NCI-H345 (cell line): ENCODE results near the gene CDA.
A peak's percentile ranks its signal among the peaks of the same experiment; 100 is the strongest.

Experiments used
- DNase-seq: peaks from one replicate; lab custom pipeline; 2025; lab: John Stamatoyannopoulos, UW

Gene CDA

GRCh38 chr1:20648946-20649345, 60.0 kb downstream of the CDA start:
- DNase-seq = no peak

DNA sequence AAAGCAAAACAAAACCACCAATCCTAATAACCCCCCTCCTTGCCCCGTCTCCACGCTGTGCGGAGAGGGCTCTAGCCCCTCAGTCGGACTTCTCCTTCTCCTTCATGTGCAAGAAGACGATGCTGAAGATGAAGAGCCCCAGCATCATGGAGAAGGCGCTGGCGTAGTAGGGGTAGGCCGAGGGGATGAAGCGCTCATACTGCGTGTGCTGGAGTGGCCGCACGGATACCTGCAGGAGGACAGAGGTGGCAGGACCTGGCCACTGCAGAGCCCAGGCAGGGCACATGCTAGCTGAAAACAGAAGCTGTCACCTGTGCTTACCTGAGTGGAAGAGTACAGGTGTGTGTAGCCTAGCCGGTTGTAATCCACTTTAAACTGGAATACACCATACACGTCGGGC, 63.4 kb downstream of the CDA start:
- no peak for DNase-seq

DNA sequence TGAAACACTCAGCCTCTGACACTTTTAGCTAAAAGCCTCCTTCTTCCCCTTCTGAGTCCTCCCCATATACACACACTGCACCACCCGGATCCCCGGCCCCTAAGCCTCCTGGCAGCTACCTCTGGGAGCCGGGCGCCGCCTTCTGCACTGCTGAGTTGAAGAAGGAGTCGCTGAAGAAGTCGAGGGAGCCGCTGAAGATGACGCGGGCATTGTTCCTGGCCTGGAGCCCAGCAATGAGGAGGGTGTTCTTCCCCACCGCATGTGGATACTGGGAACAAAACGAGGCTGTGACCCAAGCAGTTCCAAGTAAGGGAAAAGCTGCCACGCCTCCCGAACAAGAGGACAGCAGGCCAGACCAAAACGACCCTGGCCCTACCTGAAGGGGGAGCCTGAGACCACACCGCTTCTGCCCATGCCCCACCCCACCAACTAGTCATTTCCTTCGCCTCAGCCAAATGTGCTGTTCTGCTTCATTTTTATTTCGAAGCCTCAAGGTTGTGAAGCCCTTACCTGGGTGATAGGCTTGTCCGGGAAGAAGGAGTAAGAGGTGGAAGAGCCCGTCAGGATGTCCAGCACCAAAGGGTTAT, 65.3 kb downstream of the CDA start:
- DNase-seq = no peak

DNA sequence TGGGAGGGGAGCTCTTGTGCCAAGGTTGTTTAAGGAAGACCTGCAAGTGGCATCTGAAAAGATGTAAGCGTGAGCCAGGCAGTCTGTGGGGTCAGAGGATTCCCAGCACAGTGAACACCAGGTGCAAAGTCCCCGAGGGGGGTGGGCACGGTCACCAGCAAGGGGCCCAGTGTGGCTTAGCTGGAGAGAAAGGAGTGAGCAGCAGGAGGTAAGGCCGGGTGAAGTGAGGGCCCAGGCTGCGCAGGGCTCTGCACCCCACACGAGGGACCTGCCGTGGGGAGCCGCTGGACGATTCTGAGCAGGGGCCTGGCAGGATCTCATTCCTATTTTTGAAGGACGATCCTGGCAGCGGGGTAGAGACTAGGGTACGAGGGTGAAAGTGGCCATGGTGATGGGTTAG, 68.1 kb downstream of the CDA start:
- DNase-seq = no peak

DNA sequence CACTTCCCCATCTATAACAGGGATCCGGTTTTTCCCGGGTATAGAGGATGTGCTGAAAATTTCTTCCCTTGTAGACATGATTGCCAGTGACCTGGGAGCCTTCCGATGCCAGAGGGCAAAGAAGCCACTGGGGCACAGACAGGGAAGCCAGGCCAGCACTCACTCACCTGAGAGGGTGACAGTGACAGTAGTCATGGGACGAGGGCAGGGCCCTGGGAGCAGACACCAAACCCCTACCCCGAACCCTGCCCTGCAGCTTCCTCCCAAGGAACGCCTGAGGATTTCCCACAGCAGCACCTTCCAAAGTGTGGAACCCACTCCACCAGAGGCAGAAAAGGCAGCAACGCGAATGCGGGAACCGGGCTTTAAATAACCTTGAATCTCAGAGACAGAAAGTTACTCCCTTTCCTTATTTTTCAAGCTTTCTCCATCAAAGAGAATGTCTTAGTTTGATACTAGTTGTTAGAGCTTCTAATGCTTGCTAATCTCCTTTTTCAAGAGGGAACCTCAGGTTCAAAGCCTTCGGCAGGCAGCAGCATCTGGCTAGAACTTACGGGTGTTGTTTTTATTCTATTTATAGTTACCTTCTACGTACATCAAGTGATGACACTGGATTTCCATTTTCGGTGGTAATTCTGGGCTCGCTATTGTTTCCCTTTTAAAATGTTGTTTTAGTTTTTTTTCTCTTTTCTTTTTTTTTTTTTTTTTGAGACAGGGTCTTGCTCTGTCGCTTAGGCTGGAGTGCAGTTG, 69.4 kb downstream of the CDA start:
- DNase-seq = no peak

GRCh38 chr1:20660363-20660762, 71.5 kb downstream of the CDA start:
- no peak for DNase-seq

DNA sequence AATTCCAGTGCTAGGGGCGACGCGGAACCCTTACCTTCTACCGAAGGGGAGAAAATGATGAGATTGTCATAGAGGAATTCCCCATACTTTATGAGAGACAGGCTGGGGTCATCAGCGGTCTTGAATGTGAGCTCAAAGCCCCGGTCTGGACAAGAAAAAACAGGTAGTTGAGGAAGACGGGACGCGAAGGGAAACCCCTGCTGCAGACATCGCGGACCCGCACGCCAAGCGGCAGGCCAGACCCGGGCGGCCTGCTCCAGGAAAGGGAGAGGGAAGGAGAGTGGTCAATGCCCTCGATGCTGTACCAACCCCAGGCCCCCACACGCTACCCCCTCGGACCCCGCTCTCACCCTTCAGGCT, 71.9 kb downstream of the CDA start:
- no peak for DNase-seq

DNA sequence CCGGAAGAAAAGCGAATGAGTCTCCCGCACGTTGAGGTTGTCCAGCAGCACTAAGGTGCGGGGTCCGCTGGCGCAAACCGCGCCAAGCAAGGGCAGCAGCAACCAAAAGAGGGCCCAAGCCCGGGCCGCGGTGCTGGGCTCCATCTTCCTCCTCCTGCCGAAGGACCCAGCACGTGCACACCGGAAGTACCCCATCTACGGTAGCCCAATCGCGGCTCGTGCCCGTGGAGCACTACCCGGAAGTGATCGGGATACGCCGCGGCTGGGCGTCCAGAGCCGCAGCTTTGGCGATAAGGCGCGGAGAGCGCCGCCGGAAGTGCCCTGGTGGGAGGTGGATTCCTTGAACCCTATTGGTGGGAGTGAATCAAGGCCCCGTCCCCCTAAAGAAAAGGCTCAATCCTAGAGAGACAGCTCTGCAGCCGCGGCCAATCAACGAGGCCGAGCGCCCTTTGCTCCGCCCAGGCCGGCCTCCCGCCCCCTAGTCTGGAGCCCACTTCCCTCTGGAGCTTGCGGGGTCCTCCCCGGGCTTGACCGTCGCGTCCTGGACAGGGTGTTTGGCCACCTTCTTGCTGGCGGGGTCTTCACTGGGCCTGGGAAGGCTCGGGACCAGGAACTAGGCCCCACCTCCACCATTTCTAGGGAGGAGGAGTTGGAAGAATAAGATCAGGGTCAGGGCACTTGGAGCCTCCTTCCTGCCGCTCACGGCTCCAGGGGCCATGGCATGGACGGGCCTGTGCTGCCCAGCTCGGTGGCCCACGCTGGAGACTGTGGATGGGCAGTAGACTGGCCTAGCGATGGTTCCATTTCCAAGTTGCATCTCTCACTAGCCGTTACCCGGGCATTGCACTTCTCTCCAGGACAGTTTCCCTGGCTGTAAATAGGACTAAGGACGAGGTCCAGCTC, 72.6 kb downstream of the CDA start, which contains the start of gene DDOST:
DDOST (minus strand) TSS at position 163 of the 903 bp plus-strand sequence; CDS start at position 144, 19 bp downstream.
- DNase-seq = peak; percentile 99

GRCh38 chr1:20662110-20662475, 73.2 kb downstream of the CDA start:
- DNase-seq = no peak

GRCh38 chr1:20663365-20663764, 74.5 kb downstream of the CDA start:
- DNase-seq = no peak

- DNase-seq = no peak
Measured at GRCh38 chr1:20663969-20664715, 75.2 kb downstream of the CDA start.

GRCh38 chr1:20665726-20666125, 76.8 kb downstream of the CDA start:
- DNase-seq = no peak

- DNase-seq = no peak
Measured at GRCh38 chr1:20666146-20666545, 77.2 kb downstream of the CDA start.

DNA sequence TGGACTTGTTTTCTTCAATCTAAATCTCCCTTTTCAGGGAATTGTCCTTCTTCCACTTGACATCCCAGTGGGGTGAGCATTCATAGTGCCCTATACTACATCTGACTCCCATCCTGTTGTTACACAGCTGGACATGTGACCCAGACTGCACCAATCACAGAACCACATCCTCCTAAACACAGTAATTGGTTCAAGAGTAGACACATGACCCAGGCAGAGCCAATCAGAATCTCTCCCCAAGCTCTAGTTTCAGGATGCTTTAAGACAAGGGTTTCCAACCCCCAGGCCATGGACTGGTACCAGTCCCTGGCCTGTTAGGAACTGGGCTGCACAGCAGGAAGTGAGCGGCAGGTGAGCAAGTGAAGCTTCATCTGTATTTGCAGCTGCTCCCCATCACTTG, 77.9 kb downstream of the CDA start:
- no peak for DNase-seq
